Ascending aorta (tissue), 2 donors: ENCODE results near the gene TOPAZ1. TPM values are rescaled to one million over a fixed set of nuclear protein-coding genes. Genes with fewer than 3 reads are reported as not detected.

Source experiments
- DNase-seq, 2 donors: peaks; one replicate each; pipeline ENCODE4 v3.0.0-alpha.2; 2019; ENCODE audit warnings: low spot score in 2 of 2
- H3K27ac ChIP-seq, 2 donors: fragments of 200-600 bp; sonication (generic); one replicate each; pipeline ENCODE4 v1.5.1; 2016 to 2017; ENCODE audit warnings: mild to moderate bottlenecking in 1 of 2
- H3K27me3 ChIP-seq: fragments of 200-600 bp; sonication (generic); one replicate; pipeline ENCODE4 v1.5.1; 2017
- H3K36me3 ChIP-seq, 2 donors: fragments of 200-600 bp; sonication (generic); one replicate each; pipeline ENCODE4 v1.5.1; 2016
- H3K4me1 ChIP-seq, 2 donors: fragments of 200-600 bp; sonication (generic); one replicate each; pipeline ENCODE4 v1.5.1; 2016 to 2017; ENCODE audit warnings: mild to moderate bottlenecking in 1 of 2
- H3K4me3 ChIP-seq, 2 donors: fragments of 200-600 bp; sonication (generic); one replicate each; pipeline ENCODE4 v1.5.1; 2016 to 2017; ENCODE audit warnings: mild to moderate bottlenecking in 1 of 2
- H3K9me3 ChIP-seq, 2 donors: fragments of 200-600 bp; sonication (generic); one replicate each; pipeline ENCODE4 v1.5.1; 2016
- intact Hi-C: fragments of 100-400 bp; cut with DNase I; formaldehyde crosslinking; loops from one replicate; pipeline ENCODE4 v1.15.1; 2023
- total RNA-seq: library from RNA; depleted of rRNA; stranded (reverse); fragments of >200 nt; gene quantifications from one replicate; pipeline ENCODE4 v1.1.0, GENCODE V29; 2016
- TF ChIP-seq, protein P1 (sequence below), 3 experiments: fragments of 200-600 bp in 2 of 3; fragments of 450-650 bp in 1 of 3; sonication (generic) in 2 of 3; IDR thresholded peaks; one replicate each; pipeline ENCODE4 v1.5.1; 2016 to 2019; ENCODE audit warnings: antibody characterized with exemption in 3 of 3, mild to moderate bottlenecking in 1 of 3, moderate library complexity in 1 of 3

Gene TOPAZ1
- total RNA-seq, 1 donor from 2014 or later: not detected

- TF ChIP-seq, protein P1, sequence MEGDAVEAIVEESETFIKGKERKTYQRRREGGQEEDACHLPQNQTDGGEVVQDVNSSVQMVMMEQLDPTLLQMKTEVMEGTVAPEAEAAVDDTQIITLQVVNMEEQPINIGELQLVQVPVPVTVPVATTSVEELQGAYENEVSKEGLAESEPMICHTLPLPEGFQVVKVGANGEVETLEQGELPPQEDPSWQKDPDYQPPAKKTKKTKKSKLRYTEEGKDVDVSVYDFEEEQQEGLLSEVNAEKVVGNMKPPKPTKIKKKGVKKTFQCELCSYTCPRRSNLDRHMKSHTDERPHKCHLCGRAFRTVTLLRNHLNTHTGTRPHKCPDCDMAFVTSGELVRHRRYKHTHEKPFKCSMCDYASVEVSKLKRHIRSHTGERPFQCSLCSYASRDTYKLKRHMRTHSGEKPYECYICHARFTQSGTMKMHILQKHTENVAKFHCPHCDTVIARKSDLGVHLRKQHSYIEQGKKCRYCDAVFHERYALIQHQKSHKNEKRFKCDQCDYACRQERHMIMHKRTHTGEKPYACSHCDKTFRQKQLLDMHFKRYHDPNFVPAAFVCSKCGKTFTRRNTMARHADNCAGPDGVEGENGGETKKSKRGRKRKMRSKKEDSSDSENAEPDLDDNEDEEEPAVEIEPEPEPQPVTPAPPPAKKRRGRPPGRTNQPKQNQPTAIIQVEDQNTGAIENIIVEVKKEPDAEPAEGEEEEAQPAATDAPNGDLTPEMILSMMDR (IDR thresholded peaks at IDR 0.05): no peak
- H3K4me3 ChIP-seq: no peak overlapping the region
- no peaks in the 10 kb centered on the region for H3K4me1 ChIP-seq
- H3K9me3 ChIP-seq: no peaks in the 10 kb centered on the region
- H3K36me3 ChIP-seq: no peaks in the 10 kb centered on the region
- intact Hi-C loops: no loop called here
- no peak overlapping the region for H3K27ac ChIP-seq
- no peaks in the 10 kb centered on the region for H3K27me3 ChIP-seq
- DNase-seq: no peak
These were observed 51.3 kb downstream of the TOPAZ1 start for GRCh38 chr3:44292947-44293346.

GRCh38 chr3:44297255-44297654, 55.6 kb downstream of the TOPAZ1 start:
- Histone ChIP-seq H3K36me3 (no peaks in the 10 kb centered on the region), H3K9me3 (no peaks in the 10 kb centered on the region), H3K27ac (no peak overlapping the region), H3K4me1 (no peaks in the 10 kb centered on the region), H3K4me3 (no peak overlapping the region), H3K27me3 (no peaks in the 10 kb centered on the region)
- TF ChIP-seq, protein P1 (IDR thresholded peaks at IDR 0.05): no peak
- no peak for DNase-seq
- intact Hi-C loops: no loop called here

- H3K27me3 ChIP-seq: no peaks in the 10 kb centered on the region
- H3K4me3 ChIP-seq: no peak overlapping the region
- DNase-seq: no peak
- no peaks in the 10 kb centered on the region for H3K4me1 ChIP-seq
- intact Hi-C loops: no loop called here
- no peak overlapping the region for H3K27ac ChIP-seq
- TF ChIP-seq, protein P1 (IDR thresholded peaks at IDR 0.05): no peak
- H3K9me3 ChIP-seq: no peaks in the 10 kb centered on the region
- H3K36me3 ChIP-seq: no peaks in the 10 kb centered on the region
These were observed 60.1 kb downstream of the TOPAZ1 start for GRCh38 chr3:44301746-44302145.

GRCh38 chr3:44309500-44309899, 67.8 kb downstream of the TOPAZ1 start:
- H3K27ac ChIP-seq: no peak overlapping the region
- TF ChIP-seq, protein P1 (IDR thresholded peaks at IDR 0.05): no peak
- H3K4me3 ChIP-seq: no peak overlapping the region
- H3K27me3 ChIP-seq: no peaks in the 10 kb centered on the region
- H3K9me3 ChIP-seq: no peaks in the 10 kb centered on the region
- no peak for DNase-seq
- H3K36me3 ChIP-seq: no peaks in the 10 kb centered on the region
- intact Hi-C loops: no loop called here
- no peaks in the 10 kb centered on the region for H3K4me1 ChIP-seq

DNA sequence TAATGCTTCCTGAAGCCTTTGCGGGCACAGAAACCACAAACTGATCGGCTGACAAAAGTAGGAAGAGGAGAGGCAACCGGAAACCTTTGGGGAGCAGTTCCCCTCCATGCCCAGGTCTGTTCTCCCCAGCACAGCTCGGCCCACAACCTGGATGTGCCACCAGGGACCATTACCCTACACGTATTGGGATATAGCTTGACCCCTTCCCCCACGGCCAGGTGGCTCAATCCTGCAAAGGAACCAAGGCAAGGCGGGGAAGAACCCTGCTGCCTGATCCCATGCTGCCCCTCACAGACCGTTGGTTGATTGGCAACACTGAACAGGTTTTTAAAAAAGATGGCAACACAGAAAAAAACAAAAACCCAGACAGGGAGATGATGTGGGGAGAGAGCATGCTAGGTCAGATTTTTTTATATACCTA, 77.2 kb downstream of the TOPAZ1 start:
- intact Hi-C loops: no loop called here
- no peak for DNase-seq
- TF ChIP-seq, protein P1 (IDR thresholded peaks at IDR 0.05): no peak
- no peaks in the 10 kb centered on the region for H3K4me1 ChIP-seq
- H3K27ac ChIP-seq: no peak overlapping the region
- no peaks in the 10 kb centered on the region for H3K9me3 ChIP-seq
- H3K36me3 ChIP-seq: no peaks in the 10 kb centered on the region
- H3K27me3 ChIP-seq: no peaks in the 10 kb centered on the region
- H3K4me3 ChIP-seq: no peak overlapping the region

DNA sequence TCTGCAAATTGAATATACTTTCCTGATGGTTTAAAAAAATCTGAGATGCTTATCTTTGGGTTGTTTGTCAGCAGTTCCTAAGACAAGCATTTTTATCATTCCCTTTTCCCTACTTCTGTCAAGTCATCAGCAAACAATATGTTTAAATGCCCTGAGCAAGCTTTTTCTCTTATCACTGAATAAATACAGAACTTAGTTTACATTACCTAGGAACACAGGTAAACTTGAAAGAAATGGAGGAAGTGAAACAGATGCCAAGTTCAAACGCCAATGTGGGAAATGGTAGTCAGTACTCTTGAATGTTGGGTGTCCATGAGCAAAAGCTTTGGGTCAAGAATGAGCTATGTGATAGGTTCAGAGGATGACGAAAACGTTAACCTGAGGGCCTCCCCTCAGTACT, 79.6 kb downstream of the TOPAZ1 start:
- intact Hi-C loops: loop anchor here (10.0 kb wide), 1 partner anchor 303 kb away; the partner anchor contains the start of gene ZNF197
- no peak overlapping the region for H3K27ac ChIP-seq
- no peaks in the 10 kb centered on the region for H3K27me3 ChIP-seq
- no peaks in the 10 kb centered on the region for H3K4me1 ChIP-seq
- no peak overlapping the region for H3K4me3 ChIP-seq
- DNase-seq: no peak
- H3K9me3 ChIP-seq: no peaks in the 10 kb centered on the region
- H3K36me3 ChIP-seq: no peaks in the 10 kb centered on the region
- TF ChIP-seq, protein P1 (IDR thresholded peaks at IDR 0.05): no peak
